ENCODE measurements around the gene ACSM3. TPM values are rescaled to one million over a fixed set of nuclear protein-coding genes. Genes with fewer than 3 reads are reported as not detected.

Gene ACSM3
- total RNA-seq, 1 donor = 0.86 TPM

- TF ChIP-seq CTCF (IDR thresholded peaks at IDR 0.05; ENCODE audit: insufficient read depth, low read depth, low read length) = no peak
- no peak overlapping the region for H3K4me3 ChIP-seq (ENCODE audit: low read depth, low read length)
- DNase-seq (ENCODE audit: low read depth) = no peak
These were observed 18.8 kb upstream of the ACSM3 start for GRCh38 chr16:20744922-20745440.

- no peak for TF ChIP-seq CTCF (IDR thresholded peaks at IDR 0.05; ENCODE audit: insufficient read depth, low read depth, low read length)
- no peak overlapping the region for H3K4me3 ChIP-seq (ENCODE audit: low read depth, low read length)
- no peak for DNase-seq (ENCODE audit: low read depth)
These were observed 17.4 kb upstream of the ACSM3 start for GRCh38 chr16:20746461-20746860.

DNA sequence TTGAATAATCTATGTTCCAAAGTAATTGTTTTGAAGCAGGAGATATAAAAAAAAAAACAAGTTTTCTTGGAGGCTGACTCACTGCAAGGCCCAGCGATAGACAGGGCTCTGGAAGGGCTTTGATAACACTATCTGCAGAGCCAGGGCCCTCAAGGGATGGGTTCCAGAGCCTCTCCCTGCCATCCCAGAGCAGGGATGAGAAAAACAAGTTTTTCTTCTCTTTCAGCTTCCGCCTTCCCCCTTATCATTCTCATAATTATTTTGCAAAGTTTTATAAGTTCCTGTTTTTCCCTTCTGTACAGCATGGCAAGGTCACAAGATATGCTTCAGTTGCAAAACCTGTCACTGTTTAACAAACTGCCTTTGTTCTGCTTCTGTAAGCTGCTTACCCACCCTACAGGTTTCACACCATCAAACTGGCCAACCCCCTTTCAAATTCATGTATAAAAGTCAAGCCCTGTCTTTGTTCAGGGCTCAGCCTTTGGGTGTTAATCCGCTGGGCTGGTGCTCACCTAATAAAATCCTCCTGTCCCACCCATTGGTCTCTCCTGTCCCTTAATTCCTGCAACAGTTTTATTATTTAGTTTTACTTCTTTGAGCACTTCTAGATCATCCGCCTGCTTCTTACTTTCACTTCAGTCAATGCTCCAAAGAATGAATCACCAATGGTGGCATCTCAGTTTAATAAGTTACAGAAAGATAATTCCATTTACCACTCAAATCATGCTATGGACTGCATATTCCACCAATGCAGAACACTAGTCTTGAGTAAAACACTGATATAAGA, 16.6 kb upstream of the ACSM3 start:
- TF ChIP-seq CTCF (IDR thresholded peaks at IDR 0.05; ENCODE audit: insufficient read depth, low read depth, low read length) = no peak
- H3K4me3 ChIP-seq (ENCODE audit: low read depth, low read length) = no peak overlapping the region
- no peak for DNase-seq (ENCODE audit: low read depth)

- TF ChIP-seq CTCF (IDR thresholded peaks at IDR 0.05; ENCODE audit: insufficient read depth, low read depth, low read length) = no peak
- DNase-seq (ENCODE audit: low read depth) = no peak
- no peak overlapping the region for H3K4me3 ChIP-seq (ENCODE audit: low read depth, low read length)
These were observed 14.3 kb upstream of the ACSM3 start for GRCh38 chr16:20749474-20749873.

DNA sequence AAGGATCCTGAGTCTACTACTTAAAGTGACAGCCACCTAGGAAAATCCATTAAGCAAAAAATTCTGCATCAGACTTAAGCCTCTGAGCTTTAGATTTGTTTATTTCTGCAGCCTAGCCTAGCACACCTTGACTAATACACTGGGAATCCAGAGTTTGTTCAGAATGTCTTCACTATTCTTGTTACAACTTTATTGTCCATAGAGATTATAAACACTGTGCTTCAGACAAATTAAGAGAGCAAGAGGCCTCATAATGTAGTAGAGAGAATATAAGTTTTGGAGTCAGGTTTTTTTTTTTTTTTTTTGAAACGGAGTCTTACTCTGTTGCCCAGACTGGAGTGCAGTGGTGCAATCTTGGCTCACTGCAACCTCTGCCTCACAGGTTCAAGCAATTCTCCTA, 13.3 kb upstream of the ACSM3 start:
- no peak for DNase-seq (ENCODE audit: low read depth)
- no peak overlapping the region for H3K4me3 ChIP-seq (ENCODE audit: low read depth, low read length)
- no peak for TF ChIP-seq CTCF (IDR thresholded peaks at IDR 0.05; ENCODE audit: insufficient read depth, low read depth, low read length)

GRCh38 chr16:20753727-20754126, 10.1 kb upstream of the ACSM3 start:
- no peak for TF ChIP-seq CTCF (IDR thresholded peaks at IDR 0.05; ENCODE audit: insufficient read depth, low read depth, low read length)
- H3K4me3 ChIP-seq (ENCODE audit: low read depth, low read length) = no peak overlapping the region
- no peak for DNase-seq (ENCODE audit: low read depth)
